Stimulated activated CD4-positive, alpha-beta T cell treated with anti-CD3 and anti-CD28 coated beads, Interleukin-4, amount 100 ng/mL, for 4 hours (primary cell): Measurements from ENCODE around the gene GPR139.

Experiments
- DNase-seq, 2 experiments: peaks; one replicate each; pipeline ENCODE4 v3.0.0-alpha.2; 2020

The GPR139 gene

GRCh38 chr16:20073203-20074098 lies at the start of gene GPR139:
Gene GPR139 (minus strand): TSS chr16:20073890. CDS start chr16:20073616, 274 bp downstream.
- no peak for DNase-seq

GRCh38 chr16:20122011-20122410 lies 48.3 kb upstream of the GPR139 start:
- DNase-seq, result no peak

- no peak for DNase-seq
These were observed 40.7 kb upstream of the GPR139 start for GRCh38 chr16:20114356-20114755.

GRCh38 chr16:20111143-20111542 lies 37.5 kb upstream of the GPR139 start:
- DNase-seq, result no peak

- DNase-seq, result no peak
These were observed 33.4 kb upstream of the GPR139 start for GRCh38 chr16:20107083-20107482.

GRCh38 chr16:20104563-20105183 lies 31.0 kb upstream of the GPR139 start:
- DNase-seq, result no peak

GRCh38 chr16:20102521-20102920 lies 28.8 kb upstream of the GPR139 start:
- DNase-seq, result no peak

GRCh38 chr16:20102021-20102420 lies 28.3 kb upstream of the GPR139 start:
- DNase-seq, result no peak

GRCh38 chr16:20099375-20099774 lies 25.7 kb upstream of the GPR139 start:
- no peak for DNase-seq

GRCh38 chr16:20094157-20094556 lies 20.5 kb upstream of the GPR139 start:
- DNase-seq, result no peak

GRCh38 chr16:20089246-20089965 lies 15.7 kb upstream of the GPR139 start:
- no peak for DNase-seq

- DNase-seq, result no peak
These were observed 11.0 kb upstream of the GPR139 start for GRCh38 chr16:20084624-20085226.

- no peak for DNase-seq
These were observed 5.4 kb upstream of the GPR139 start for GRCh38 chr16:20079106-20079505.

GRCh38 chr16:20075243-20075642 lies 1.6 kb upstream of the GPR139 start:
- DNase-seq, result no peak

GRCh38 chr16:20074099-20074991 lies 655 bp upstream of the GPR139 start:
- no peak for DNase-seq

- DNase-seq, result no peak
These were observed 852 bp downstream of the GPR139 start for GRCh38 chr16:20072874-20073202.

GRCh38 chr16:20072146-20072873 lies 1.4 kb downstream of the GPR139 start:
- no peak for DNase-seq

- no peak for DNase-seq
These were observed 8.8 kb downstream of the GPR139 start for GRCh38 chr16:20064931-20065330.

- no peak for DNase-seq
These were observed 9.2 kb downstream of the GPR139 start for GRCh38 chr16:20064520-20064919.

- DNase-seq, result no peak
These were observed 12.6 kb downstream of the GPR139 start for GRCh38 chr16:20061132-20061531.

- no peak for DNase-seq
These were observed 17.3 kb downstream of the GPR139 start for GRCh38 chr16:20056436-20056835.

GRCh38 chr16:20053336-20053735 lies 20.4 kb downstream of the GPR139 start:
- DNase-seq, result no peak
